HepG2 (cell line): ENCODE data around the gene TARDBP.

Source experiments
- CTCF ChIP-seq: sonication (generic); formaldehyde crosslinking; IDR thresholded peaks from 2 replicates; pipeline ENCODE4 v1.5.0; 2020; ENCODE audit warnings: mild to moderate bottlenecking, missing genetic modification reagents, moderate library complexity
- ELF1 ChIP-seq: sonication (generic); formaldehyde crosslinking; IDR thresholded peaks from 2 replicates; pipeline ENCODE4 v1.4.0; 2020; ENCODE audit warnings: missing genetic modification reagents
- ETS1 ChIP-seq: sonication (generic); formaldehyde crosslinking; IDR thresholded peaks from 2 replicates; pipeline ENCODE4 v1.4.0; 2020; ENCODE audit warnings: missing genetic modification reagents
- EZH2 ChIP-seq: conservative IDR thresholded peaks from 2 replicates; pipeline ENCODE4 v1.6.1; 2012; ENCODE audit warnings: mild to moderate bottlenecking, low read depth, low read length, moderate library complexity
- GPN1 ChIP-seq: sonication (generic); formaldehyde crosslinking; IDR thresholded peaks from 2 replicates; pipeline ENCODE4 v1.5.1; 2020; ENCODE audit warnings: missing genetic modification reagents, borderline replicate concordance
- KAT7 ChIP-seq: IDR thresholded peaks from 2 replicates; pipeline ENCODE4 v1.6.1; 2018; ENCODE audit warnings: borderline replicate concordance, missing compliant biosample characterization
- KDM1A ChIP-seq: IDR thresholded peaks from 2 replicates; pipeline ENCODE4 v1.6.1; 2016; ENCODE audit warnings: missing compliant biosample characterization
- NFE2L2 ChIP-seq: fragments of 150-350 bp; IDR thresholded peaks from 2 replicates; pipeline ENCODE4 v1.6.1; 2014; ENCODE audit warnings: low read length
- NKX3-1 ChIP-seq: sonication (generic); formaldehyde crosslinking; IDR thresholded peaks from 2 replicates; pipeline ENCODE4 v1.5.0; 2020; ENCODE audit warnings: missing genetic modification reagents
- POLR2AphosphoS5 ChIP-seq: IDR thresholded peaks from 2 replicates; pipeline ENCODE4 v1.6.1; 2012; ENCODE audit warnings: low read depth, low read length
- USF2 ChIP-seq, 2 experiments: sonication (generic) in 1 of 2; formaldehyde crosslinking in 1 of 2; IDR thresholded peaks; 2 replicates each; pipeline versions ENCODE4 v1.5.1 to v1.6.1; 2011 to 2020; ENCODE audit warnings: borderline replicate concordance in 1 of 2, low read depth in 1 of 2, low read length in 1 of 2, mild to moderate bottlenecking in 1 of 2, missing genetic modification reagents in 1 of 2, moderate library complexity in 1 of 2
- ZNF24 ChIP-seq: fragments of 450-650 bp; IDR thresholded peaks from 2 replicates; pipeline ENCODE4 v1.6.1; 2017; ENCODE audit warnings: antibody characterized with exemption, mild to moderate bottlenecking

GRCh38 chr1:10969267-10969970 lies 43.0 kb upstream of the TARDBP start:
- TF ChIP-seq KAT7 (no peak), NFE2L2 (no peak), ETS1 (CRISPR knock-in tag) (no peak), EZH2 (no peak), CTCF (CRISPR knock-in tag) (no peak), NKX3-1 (CRISPR knock-in tag) (no peak), GPN1 (CRISPR knock-in tag) (no peak), USF2 (IDR thresholded peaks at IDR 0.05; ENCODE audit: low read depth, low read length) (no peak), USF2 (CRISPR knock-in tag; IDR thresholded peaks at IDR 0.05; ENCODE audit: borderline replicate concordance) (no peak), POLR2AphosphoS5 (no peak), ELF1 (CRISPR knock-in tag) (no peak), KDM1A (no peak), ZNF24 (no peak)
